HG03439 (cell line): ENCODE measurements around the gene ITGB6.
A peak's percentile ranks its signal among the peaks of the same experiment; 100 is the strongest.

Source experiments
- ATAC-seq: cut with Tn5 transposase; IDR thresholded peaks from one replicate; pipeline ENCODE4 v1.9.1; 2021; ENCODE audit warnings: mild to moderate bottlenecking, moderate library complexity; ENCODE audit not compliant: unreplicated experiment

ITGB6 gene, protein sequence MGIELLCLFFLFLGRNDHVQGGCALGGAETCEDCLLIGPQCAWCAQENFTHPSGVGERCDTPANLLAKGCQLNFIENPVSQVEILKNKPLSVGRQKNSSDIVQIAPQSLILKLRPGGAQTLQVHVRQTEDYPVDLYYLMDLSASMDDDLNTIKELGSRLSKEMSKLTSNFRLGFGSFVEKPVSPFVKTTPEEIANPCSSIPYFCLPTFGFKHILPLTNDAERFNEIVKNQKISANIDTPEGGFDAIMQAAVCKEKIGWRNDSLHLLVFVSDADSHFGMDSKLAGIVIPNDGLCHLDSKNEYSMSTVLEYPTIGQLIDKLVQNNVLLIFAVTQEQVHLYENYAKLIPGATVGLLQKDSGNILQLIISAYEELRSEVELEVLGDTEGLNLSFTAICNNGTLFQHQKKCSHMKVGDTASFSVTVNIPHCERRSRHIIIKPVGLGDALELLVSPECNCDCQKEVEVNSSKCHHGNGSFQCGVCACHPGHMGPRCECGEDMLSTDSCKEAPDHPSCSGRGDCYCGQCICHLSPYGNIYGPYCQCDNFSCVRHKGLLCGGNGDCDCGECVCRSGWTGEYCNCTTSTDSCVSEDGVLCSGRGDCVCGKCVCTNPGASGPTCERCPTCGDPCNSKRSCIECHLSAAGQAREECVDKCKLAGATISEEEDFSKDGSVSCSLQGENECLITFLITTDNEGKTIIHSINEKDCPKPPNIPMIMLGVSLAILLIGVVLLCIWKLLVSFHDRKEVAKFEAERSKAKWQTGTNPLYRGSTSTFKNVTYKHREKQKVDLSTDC

DNA sequence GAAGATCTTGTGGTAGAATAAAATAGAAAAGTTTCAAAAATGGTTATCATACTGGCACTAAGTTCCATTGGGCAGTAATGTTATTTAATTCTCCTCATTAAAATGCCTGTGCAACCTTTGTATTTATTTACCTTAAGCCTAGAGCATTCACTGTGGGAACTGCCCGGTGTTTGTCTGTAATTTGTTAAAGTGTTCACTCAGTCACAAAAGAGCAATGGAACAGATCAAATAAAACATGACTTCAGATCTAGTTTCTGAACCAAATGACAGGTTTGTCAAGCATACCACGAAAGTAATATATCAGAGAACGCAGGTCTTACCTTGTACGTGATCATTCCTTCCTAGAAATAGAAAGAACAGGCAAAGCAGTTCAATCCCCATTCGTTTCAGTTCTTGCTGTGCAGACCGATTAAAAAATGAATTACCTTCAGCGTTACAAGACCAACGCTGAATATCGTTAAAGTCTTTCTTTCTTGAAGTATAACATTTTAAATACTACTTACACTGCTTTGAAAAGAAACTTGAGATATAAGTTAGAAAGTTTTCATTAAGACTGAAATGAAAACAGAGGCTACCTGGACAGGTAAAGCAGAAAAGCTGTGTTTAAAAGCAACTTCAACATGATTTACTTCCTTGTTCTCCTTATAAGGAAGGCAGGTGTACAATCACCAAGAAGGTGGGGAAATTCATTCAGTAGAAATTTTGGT lies at the start of gene ITGB6:
Gene ITGB6, minus strand, starts transcription at position 590 of the 707 bp plus-strand sequence. Its CDS starts 209 bp downstream, at position 381.
- no peak for ATAC-seq

DNA sequence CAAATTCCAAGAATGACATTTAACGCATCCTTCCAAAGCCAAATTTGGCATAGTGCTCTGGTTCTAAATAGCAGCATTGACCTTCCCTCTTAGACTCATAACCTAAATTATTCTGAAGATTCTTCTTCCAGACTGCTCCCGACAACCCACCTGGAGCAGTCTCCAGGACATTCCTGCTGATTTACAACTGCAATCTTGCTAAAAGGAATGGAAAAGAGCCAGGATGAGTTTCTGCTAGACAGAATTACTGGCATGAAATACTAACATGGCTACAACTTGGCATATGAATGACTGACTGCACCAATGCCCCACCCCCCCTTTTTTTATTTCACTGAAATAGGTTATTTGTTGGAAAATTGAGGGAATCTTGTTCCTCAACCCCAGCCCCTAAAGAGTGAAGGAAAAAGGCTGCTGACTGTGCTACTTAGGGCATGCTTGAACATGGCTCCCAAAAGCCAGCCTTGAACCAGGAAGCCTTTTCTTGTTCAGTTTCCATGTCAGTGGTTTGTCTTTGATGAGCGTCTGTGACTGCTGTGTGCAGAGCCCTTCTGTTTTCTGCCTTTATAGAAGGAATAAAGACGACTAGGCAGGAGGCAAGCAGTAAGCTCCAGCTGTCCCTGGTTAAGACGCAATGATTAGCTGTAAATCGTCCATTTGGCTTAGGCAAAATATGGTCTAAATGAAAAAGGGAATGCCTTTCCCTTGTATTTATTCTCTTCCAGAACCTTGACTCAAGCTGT lies 47.4 kb upstream of the ITGB6 start:
- no peak for ATAC-seq

DNA sequence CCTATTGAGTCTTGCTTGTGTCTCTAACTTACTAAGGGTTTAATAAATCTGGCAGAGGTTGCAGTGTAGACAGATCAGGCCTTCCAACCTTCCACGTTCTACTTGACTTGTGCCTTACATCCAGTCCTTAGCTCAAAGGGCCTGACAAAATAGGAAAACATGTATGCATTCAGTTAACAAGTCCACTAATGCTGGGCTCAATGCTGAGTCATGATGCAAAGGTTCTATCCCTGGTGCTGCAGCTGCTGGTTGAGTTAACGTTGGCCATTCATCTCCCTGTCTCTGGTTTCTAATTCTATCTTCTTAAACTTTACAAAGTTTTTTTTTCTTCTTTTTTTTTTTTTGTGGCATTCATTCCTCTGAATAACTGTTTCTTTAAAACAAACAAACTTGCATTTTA lies 46.3 kb upstream of the ITGB6 start:
- no peak for ATAC-seq

DNA sequence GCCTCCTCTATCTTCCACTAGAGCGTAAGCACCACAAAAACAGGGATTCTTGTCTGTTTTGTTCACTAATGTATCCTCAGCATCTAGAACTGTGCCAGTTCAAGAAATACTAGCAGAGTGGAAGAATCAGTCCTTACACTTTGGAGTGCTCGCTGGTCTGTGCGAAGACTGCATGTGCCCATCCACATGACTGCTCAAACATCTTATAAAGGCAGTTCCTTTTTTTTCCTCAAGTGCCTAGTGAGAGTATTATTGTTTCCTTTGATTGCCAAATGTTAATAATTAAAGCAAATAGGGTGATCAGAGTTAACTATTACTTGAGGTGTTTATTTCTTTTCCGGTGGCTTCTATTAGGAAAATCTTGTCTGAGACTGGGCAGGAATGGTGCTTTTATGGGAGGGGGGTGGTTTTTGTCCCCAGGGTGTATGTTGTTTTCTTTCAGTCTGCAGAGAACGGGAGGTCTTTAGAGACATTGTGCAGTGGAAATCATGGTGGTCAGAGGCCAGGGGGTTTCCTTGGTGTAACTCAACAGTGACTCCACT lies 45.6 kb upstream of the ITGB6 start:
- no peak for ATAC-seq

DNA sequence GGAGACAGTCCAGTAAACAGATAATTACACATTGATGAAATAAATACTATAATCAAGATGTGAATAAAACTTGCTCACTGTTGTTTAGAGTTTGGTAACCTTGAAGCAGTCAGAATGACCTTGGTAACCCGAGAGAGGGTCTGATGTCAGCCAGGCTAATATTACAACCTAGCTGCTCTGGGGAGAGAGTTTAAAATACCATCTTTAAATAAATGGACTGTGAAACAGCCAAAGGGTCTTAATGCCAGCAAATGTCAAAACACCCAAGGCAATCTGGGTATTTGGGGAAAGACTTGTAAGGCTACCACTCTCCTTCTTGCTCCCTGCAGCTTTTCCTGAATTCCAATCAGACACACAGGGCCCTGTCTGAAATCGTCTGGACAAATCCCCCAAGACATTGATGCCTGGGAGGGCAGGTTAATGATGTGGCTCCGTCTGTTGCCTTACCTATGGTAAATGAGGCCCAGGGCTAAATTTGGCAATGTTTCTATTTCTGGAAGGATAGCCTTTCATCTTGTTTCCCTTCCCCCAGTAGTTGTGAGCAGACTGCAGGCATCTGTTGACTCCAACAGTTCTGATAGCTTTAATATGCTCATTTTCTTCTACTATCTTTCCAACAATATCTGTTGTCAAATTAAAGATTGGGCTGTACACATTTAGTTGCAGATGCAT lies 43.0 kb upstream of the ITGB6 start:
- ATAC-seq = no peak

DNA sequence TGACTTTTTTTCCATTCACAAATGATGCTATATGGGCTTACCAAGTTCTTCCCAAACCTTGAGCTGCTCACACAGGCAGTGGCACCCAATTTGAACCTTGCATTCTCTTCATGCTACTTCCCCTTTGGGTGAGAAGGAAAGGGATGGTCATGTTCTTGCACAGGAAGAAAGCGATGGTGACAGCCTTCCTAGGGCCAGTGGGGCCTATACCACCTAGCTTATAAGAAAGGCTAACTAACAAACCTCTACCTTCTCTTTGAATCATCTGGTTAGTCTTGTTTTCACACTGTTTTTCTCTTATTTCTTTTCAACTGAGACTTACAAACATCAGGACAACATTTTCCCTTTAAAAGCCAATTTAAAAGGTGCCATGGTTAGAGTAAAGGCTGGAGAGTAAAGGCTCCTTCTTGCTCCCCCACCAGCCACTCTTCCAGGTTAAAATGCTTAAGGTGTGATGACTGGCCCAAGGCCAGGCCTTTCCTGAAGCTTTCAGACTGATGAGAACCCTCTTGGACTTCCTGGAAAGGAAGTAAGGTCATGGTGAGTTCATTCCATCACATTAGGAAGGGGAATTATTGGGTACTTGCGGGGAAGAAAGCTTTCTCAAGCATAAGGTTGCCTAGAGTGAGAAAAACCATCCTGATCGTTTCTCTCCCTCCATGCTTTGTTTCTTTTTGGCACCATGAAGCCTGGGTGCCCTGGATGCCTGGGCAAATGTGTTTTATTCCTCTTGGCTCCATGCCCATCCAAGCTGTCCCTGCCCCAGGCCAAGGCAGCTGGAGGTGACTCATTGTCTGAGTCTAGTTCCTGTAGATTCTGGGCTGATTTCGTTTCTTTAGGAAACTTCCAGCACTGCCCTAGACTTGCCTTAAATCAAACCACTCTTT lies 41.4 kb upstream of the ITGB6 start:
- ATAC-seq = no peak

DNA sequence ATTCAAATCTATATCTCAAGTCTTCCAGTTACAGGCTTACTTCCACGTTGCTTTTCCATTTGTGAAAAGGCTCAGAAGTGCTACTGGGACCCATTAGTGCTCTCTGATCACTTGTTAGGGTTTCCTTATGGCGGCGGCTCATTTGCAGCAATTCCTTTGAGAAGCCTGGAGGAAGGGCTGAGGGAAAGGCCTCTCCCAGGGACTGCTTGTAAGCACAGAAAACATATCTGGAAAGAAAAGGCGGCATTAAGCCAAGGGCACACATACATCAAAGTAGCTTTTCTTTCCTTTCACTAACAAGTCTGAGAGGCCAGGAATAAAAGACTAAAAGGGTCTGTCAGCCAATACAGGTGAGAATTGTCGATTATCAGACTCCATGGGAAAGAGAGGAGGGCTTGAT lies 39.4 kb upstream of the ITGB6 start:
- no peak for ATAC-seq

DNA sequence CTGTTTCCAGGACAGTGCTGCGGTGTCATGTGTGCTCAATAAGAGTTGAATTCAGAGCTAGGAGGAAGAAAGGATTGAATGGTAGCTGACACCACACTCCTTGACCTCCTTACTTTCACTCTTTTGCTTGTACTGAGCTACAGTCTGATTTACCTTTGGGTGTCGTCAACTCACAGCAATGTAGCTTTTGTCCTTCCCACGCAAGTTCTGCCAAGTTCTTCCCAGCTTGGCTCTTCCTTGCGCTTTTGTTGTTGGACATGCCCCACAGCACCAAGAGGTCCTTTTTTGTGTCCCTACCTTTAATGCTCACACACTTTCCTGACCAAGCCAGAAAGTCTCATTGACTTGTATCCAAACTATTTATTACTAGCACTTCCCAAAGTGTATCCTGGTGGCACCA lies 38.3 kb upstream of the ITGB6 start:
- ATAC-seq = no peak

DNA sequence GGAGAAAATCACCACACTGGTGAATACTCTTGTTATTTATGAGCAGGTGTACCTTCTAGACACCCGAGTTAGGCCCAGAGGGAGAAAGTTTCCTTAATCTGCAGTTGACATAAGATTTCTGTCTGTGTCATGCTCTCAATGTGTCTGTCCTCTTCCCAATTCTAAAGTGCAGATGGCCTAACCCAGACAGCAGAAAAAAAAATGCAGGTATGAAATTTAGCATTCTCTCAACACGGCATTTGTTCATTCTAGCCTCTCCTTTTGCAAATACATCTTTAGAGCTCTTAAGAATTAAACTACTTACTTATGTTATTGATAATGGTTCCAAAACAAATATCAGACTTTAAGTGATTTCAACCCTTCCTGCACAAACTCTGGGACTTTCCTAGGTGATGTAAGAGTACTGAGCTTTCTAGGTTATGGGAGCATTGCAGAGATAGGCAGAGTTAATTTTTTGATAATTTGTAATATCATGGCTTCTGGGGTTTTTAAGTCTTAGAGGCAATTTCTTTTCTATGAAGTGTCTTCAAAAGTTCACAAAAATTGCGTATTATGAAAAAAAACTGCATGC lies 32.9 kb upstream of the ITGB6 start:
- ATAC-seq = no peak

DNA sequence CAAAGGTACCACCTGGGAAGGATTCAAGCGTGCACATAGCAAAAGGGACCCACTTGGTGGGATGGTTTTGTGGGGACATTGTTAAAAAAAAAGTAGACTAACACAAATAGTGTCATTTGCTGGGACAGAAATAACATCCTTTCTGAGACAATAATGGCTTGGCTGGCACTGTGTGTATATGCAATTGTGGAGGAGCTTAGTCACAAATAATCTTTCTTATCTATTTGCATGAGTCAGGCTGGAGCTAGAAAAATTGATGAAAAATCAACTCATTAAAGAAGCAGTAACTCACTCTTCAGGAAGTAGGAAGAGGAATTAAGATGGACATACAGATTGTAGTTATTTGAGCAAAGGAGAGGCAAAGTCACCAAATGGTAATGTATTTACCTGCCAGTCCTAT lies 29.5 kb upstream of the ITGB6 start:
- ATAC-seq = no peak

DNA sequence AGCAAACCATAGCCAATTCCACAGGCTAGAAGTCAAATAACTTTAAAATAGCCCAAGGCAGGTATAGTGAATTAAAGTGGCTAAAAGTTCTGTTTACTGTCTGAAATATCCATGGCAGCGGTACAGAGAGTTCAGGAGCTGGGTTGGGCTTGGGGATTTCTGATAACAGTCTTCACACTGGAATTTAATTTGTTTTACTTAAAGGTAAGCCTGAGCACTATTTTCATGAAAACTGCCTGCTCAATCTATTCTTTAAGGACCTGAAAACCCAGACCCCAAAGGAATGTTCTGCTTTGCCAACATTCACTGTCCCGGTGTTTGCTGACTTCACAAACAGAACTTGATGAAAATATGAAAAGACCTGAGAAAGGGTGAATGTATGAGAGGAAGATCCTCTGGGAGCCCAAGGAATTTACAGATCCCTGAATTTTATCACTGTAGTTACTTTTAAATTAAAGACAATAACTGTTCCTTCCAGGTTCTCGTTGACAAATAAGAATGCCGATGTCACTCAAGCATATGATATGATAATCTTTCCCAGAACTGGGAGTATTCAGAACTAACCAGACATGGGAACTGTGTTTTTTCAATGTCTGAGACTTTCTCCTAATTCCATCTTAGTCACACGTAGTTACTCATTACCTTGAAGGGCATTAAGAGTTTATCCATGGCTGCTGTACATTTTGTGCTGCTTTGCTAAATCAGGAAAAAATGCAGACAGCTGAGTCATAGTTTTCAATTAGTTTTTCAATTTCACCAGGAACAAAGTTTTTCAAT lies 28.3 kb upstream of the ITGB6 start:
- ATAC-seq = no peak

DNA sequence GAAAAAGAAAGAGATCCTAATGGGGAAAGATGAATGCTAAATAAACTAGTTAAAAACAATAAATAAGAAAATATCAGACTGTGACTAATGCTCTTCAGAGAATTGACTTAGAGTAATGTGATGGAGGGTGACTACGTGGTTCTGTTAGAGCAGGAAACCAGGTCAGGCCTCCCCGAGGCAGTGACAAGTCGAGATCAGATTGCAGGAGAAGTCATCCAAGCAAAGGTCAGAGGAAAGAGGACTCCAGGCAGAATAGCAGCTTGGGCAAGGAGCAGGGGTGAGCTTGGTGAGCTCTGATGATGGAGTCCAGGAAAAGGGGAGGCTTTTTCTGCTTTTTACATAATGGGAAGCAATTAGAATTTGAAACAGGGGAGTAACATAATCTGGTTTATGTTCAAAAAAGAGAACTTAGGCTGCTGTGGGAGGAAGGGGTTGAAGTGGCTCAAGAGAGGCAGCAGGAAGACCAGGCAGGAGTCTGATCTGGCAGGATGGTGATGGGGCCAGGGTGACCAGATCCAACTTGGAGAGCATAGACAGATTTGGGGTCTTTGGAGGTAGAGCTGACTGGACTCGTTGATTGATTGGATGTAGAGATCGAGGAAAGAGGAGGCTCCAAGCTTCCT lies 27.3 kb upstream of the ITGB6 start:
- no peak for ATAC-seq

DNA sequence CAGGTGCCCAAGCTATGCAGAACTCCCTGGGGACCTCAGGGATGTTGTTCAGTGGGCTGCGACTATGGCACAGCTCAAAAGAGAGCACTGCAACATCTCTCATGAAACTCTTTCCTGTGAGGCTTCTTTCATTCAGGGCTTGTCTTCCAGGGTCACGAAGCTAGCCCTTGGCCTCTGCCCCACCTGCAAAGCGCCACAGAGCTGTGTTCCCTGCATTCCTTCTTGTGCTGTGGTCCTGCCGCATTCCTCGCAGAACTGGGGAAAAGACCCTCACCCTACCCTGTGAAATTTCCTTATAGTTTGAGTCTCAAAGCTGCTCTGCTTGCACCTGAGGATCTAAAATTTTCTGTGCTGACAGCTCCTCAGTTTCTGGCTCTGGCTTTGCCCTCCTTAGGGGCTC lies 26.3 kb upstream of the ITGB6 start:
- no peak for ATAC-seq

DNA sequence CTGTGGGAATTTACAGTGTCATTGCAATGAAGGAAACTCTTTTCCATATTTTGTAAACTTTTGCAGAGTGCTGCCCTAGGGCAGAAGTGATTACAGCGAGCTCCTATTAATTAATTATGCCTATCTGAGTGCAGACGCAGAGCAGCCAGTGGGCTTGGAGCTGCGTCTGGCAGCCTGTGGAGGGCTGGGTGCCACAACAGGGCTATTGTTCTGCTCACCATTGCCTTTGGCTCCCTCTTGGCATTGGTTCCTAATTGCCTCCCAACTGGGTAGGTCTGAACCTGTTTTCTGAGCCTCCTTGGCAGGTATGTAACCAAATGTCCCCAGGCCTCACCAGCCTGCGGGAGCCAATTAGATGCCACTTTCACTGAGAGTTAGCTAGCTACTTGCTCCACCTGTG lies 25.6 kb upstream of the ITGB6 start:
- ATAC-seq = no peak

DNA sequence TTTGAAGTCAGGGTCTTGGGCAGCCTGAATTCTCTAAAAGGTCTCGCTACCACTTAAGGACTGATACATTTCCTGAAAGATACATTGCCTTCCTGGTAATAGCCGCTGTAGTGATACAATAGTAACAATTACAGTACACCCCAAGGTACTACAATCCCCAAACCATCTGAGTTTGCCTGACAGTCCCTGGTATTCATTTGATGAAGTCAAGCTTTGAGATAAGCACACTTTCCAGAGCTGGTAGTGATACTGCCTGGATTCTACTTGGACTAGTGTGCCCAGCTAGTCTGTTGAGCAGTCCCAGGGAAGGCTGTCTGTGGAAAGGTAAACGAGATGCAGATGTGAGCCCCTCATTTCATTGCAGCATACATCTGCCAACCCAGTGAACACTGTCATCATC lies 24.4 kb upstream of the ITGB6 start:
- peak; percentile 23 for ATAC-seq

DNA sequence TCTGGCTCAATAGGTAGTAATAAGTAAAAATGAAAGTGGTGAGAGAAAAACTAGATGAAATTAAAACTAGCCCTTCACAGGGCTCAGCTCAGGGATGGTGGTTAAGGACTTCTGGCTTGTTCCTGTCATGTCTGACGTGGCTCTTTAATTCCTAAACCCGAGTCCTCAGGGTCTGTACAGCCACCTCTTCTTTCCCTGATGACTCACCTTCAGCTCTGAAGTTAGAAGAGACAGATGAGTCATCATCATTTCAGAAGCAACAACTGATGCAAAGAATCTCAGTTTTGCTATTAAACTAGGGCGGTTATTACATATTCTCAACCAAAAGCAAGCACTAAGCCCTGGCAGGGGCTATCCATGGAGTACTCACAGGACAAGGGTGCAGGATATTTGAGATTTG lies 24.0 kb upstream of the ITGB6 start:
- peak; percentile 94 for ATAC-seq

DNA sequence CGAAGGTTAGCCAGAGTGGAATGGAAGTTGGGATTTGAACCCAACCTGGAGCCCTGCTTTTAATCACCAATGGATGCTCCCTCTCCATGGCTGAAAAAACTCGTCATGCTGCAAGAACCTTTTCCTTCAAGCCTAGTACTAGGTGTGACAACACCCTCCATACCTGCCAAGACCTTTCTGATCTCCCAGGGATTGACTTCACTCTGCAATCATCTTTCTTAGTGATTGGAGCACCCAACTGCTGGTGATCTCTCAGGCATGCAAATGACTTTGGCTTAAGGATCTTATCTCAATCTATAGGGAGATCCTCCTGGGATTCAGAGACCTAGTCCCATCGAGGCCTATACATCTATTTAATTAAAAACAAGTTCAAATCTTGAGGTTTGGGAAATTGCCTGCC lies 23.5 kb upstream of the ITGB6 start:
- no peak for ATAC-seq
